NCI-H748 (cell line): ENCODE measurements around the gene KCNJ12.

Experiments used
- DNase-seq: peaks from one replicate; lab custom pipeline; 2025; ENCODE audit not compliant: unreplicated experiment; lab: John Stamatoyannopoulos, UW

KCNJ12 gene

GRCh38 chr17:21365016-21365415 is 11.1 kb upstream of the KCNJ12 start:
- DNase-seq, result no peak

- DNase-seq, result no peak
These were observed 7.5 kb upstream of the KCNJ12 start for GRCh38 chr17:21368545-21369246.

GRCh38 chr17:21369395-21369794 is 6.8 kb upstream of the KCNJ12 start:
- DNase-seq, result no peak

- DNase-seq, result no peak
These were observed 5.7 kb upstream of the KCNJ12 start for GRCh38 chr17:21370430-21370829.

- no peak for DNase-seq
These were observed 4.6 kb upstream of the KCNJ12 start for GRCh38 chr17:21371511-21372081.

- DNase-seq, result no peak
These were observed 3.8 kb upstream of the KCNJ12 start for GRCh38 chr17:21372256-21372954.

GRCh38 chr17:21373036-21373435 is 3.1 kb upstream of the KCNJ12 start:
- no peak for DNase-seq

GRCh38 chr17:21373696-21374440 is 2.3 kb upstream of the KCNJ12 start:
- DNase-seq, result no peak

- no peak for DNase-seq
These were observed 1.6 kb upstream of the KCNJ12 start for GRCh38 chr17:21374441-21375161.

- DNase-seq, result no peak
These were observed 996 bp upstream of the KCNJ12 start for GRCh38 chr17:21375162-21375560.

GRCh38 chr17:21375757-21376080 is 438 bp upstream of the KCNJ12 start:
- DNase-seq, result no peak

GRCh38 chr17:21376759-21377690 is 868 bp downstream of the KCNJ12 start:
- peak; percentile 64 for DNase-seq

GRCh38 chr17:21377705-21378396 is 1.7 kb downstream of the KCNJ12 start:
- no peak for DNase-seq

GRCh38 chr17:21378553-21378952 is 2.4 kb downstream of the KCNJ12 start:
- DNase-seq, result no peak

- no peak for DNase-seq
These were observed 3.0 kb downstream of the KCNJ12 start for GRCh38 chr17:21379080-21379711.

- DNase-seq, result no peak
These were observed 4.5 kb downstream of the KCNJ12 start for GRCh38 chr17:21380659-21381058.

- DNase-seq, result no peak
These were observed 5.0 kb downstream of the KCNJ12 start for GRCh38 chr17:21381076-21381706.
